GM18873 (cell line): ENCODE data around the gene PPARA.

Experiments used
- ATAC-seq: cut with Tn5 transposase; IDR thresholded peaks from one replicate; pipeline ENCODE4 v1.9.1; 2021; ENCODE audit warnings: mild to moderate bottlenecking, moderate library complexity, moderate number of reproducible peaks; ENCODE audit not compliant: unreplicated experiment, low FRiP score

The PPARA gene

DNA sequence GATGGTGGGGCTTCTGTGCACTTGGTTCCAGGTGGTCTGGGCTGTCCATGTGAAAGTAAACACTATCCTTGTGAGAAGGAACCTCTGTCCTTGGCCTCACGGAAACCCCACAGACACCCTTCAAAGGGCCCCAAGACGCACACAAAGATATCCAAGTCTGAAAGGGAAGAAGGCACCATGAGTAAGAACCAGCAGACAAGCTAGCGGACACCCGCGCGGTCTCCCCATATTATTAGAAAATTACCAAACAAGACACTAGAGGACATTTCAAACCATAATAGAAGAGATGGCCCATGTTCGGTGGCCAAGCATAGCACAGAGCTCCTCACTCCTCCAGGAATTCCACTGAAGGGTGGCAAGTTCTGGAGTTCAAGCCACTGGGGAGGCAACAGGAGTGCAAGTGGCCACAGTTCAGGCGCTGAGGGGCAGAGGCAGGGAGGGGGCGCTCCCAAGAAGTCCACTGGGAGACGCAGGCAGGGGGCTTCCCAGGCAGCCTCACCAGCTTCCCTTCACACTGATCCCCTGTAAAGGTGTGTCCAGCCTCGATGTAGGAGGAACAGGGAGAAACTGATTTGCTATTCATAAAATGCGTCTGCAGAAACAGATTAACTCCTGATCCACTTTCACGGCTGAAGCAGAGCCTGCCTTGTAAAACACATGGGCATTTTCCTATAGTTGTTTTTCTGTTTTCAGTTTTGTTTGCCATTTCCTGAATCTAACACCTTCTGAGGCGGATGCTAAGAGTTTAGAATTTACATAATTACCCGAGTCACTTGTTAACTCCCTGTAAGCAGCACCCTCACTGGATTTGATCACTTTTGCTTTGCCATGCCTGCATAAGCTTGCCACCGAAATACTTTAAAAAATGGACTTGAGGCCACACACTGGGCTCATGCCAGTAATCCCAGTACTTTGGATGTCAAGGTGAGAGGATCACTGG, 9.1 kb upstream of the PPARA start:
- no peak for ATAC-seq

- ATAC-seq, result no peak
Measured at GRCh38 chr22:46142548-46143490, 7.5 kb upstream of the PPARA start.

GRCh38 chr22:46143491-46144147, 6.7 kb upstream of the PPARA start:
- no peak for ATAC-seq

- no peak for ATAC-seq
Measured at GRCh38 chr22:46145361-46145851, 4.9 kb upstream of the PPARA start.

DNA sequence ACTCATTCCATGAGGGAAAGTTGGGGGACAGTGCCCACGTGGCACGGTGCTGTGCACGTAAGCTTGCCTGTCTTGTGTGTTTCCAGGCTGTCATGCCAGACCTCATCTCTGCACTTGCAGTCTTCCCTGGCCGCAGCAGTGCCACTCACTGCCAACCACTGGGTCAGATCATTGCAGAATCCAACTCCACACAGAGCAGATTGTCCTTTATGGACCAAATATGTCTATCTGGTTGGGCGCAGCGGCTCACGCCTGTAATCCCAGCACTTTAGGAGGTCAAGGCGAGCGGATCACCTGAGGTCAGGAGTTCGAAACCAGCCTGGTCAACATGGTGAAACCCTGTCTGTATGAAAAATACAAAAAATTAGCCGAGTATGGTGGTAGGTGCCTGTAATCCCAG, 4.4 kb upstream of the PPARA start:
- ATAC-seq, result no peak

DNA sequence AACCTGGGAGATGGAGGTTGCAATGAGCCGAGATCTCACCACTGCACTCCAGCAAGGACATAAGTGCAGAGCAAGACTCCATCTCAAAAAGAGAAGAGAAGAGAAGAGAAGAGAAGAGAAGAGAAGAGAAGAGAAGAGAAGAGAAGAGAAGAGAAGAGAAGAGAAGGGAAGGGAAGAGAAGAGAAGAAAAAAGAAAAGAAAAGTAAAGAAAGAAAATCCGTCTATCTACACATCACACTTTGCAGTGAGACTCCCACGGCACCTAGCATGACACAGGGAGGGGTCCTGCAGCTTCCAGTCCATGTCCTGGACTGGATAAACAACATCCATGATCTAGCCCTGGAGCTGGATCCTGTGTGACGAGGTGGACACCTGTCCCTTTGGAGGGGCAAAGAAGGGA, 4.0 kb upstream of the PPARA start:
- ATAC-seq, result no peak

GRCh38 chr22:46147061-46147460, 3.3 kb upstream of the PPARA start:
- ATAC-seq, result no peak

- no peak for ATAC-seq
Measured at GRCh38 chr22:46147471-46148267, 2.7 kb upstream of the PPARA start.

- ATAC-seq, result no peak
Measured at GRCh38 chr22:46148336-46148735, 2.0 kb upstream of the PPARA start.

DNA sequence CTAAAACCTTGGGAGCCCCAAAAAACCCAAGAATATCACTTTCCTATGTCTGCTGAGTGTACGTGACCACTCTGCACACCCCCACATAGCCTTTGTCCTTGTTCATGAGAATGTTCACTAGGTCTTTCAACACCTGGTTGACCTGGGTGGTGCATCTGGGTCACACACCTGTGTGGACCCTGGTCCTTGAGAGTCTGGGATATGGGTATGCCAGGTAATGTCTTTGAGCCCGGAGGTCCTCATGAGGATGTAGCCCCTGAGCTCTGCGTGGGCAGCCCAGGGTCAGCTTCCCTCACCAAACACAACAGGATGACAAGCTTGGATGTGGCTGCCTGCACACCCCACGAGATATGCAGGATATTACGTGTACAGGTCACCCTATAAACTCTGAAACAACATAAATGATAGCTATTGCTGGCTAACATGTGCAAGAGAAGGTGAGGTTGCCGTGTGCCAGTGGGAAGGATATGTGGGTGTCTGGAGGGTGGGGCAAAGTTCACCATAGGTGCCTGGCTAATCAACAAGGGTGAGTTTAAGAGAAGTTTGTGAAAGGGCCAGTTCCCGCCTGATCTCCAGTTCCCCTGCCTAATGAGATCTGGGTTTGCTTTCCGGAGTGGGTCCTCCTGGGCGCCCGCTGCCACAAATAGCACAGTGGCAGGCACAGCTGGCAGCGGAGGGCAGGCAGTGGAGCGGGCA, 1.4 kb upstream of the PPARA start:
- ATAC-seq, result no peak

DNA sequence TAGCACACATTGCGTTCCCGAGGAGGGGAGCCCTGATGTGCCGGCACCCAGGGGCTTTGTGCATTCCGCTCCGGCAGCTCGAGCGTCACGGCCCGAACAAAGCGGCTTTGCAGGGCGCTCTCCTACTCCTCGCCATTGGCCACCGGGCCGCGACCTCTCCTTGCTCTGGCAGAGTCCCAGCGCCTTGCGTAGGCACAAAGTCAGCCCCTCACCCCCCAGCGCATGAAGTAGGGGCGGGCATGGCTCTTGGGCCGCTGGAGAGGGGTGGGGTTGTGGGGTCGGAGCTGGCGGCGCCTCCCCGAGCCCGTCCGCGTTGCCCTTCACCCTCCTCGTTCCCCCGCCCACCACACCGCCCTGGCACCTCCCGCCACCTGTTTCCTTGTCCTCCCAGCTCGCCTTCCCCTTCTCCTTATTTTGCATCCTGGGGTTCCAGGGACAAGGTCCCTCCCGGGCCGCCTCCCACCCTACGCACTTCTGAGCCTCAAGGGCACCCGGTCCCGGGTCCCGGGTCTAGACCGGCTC, 753 bp upstream of the PPARA start:
- no peak for ATAC-seq

DNA sequence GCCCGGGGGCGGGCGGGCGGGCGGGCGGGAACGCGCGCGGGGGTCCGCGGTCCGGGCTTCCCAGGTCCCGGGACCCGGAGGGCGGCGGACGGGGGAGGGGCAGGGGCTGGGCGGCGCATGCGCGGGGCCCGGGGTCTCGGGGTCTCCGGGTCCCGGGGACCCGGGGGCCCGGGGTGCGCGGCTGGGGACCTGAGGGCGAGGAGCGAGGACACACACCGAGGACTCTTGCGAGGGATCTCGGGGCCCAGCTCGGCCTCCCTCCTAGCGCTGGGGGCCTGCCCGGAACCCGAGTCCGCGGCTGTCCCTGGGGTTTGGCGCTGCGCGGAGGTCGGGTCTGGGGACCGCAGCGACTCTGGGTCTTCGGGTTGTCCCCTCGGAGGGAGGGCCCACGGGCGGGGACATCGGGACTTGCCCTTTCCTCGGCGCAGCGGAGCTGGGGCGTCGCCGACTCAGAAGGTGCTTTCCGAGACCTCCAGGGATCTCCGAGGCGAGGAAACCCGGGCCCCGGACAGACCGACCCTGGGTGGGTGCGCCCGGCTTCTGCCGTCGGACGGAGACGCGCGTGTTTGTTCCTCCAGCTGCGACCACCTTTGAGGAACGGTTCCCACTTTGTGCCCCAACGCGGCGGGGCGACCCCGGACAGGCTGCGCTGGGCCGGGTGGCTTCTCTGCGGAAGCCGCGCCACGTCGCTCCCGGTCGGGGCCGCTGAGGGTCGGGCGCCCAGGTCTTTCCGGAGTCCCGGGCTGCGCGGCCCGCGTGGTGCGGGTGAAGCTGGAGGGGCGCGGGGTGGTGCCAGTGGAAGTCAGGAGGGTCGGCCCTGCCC, 540 bp downstream of the PPARA start:
- ATAC-seq, result no peak

DNA sequence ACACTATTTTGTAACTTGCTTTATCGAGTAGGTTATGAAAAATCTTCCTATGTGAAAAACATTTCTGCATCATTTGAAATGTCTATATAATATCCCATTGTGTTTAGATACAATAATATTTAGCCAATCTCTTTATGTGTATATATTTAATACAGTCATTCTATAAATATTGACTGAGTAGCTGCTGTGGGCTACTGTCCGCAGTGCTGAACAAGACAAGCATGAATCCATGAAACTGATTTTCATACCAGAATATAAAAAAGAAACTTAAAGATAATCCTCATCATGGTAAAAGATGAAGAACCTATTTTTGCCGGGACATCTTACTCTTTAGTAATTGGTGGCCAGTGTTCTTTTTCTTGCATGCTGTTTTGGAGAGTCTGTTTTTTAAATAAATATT, 3.6 kb downstream of the PPARA start:
- ATAC-seq, result no peak

GRCh38 chr22:46156031-46156430, 5.7 kb downstream of the PPARA start:
- ATAC-seq, result no peak

DNA sequence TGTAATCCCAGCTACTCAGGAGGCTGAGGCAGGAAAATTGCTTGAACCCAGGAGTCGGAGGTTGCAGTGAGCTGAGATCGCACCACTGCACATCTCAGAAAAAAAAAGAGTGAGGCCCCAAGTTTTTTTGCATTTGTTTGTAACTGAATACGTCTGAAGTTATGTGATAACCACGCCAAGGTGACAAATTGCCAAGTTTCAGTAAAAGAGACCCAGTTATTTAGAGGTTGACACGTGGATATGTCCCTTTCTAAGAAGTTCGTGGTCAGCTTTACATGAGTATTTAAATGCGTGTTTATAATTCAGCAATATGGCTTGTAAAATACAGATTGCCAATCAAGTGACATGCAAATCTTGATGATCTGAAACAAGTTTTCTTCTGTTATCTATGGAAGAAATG, 8.0 kb downstream of the PPARA start:
- ATAC-seq, result no peak

DNA sequence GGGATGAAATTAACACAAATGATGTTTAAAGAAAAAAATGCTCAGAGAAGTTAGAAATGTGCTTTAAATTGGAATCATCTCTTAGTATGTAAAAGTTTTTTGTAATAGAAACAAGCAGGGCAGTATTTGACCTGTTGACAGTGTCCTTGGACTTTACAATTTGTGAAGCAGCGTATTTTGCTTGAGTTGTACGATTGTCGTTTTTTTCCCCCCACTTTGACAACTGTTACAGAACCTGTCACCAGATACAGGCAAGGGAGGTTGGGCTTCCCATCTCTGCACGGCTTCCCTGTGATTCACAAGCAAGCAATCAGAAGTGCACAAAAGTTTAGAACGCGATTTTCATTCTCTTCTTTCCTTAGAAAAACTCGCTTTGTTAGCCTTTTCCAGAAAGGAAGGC, 8.9 kb downstream of the PPARA start:
- no peak for ATAC-seq

GRCh38 chr22:46159777-46160176, 9.5 kb downstream of the PPARA start:
- no peak for ATAC-seq

DNA sequence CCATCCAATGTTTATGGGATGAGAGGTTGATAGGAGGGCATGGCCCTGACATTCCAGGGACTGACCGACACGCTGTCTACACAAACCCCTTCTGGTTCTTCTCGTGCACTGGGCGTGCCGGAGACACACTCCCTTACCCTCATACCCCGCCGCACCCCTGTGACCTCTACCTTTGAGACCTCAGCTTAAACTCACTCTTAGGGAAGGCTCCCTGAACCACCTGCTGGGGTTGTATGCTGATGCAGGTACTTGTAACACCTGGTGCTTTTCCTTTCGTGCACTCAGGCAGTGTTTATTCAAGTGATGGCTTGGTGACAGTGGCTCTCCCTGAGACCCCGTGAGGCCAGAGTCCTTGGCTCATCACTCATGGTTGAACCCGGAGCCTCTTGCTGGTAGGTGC, 12.0 kb downstream of the PPARA start:
- no peak for ATAC-seq
